Astrocyte of the spinal cord (primary cell): ENCODE measurements around the gene CCDC6.

Experiments
- DNase-seq: peaks from one replicate; pipeline ENCODE4 v3.0.0; 2011; ENCODE audit warnings: low read depth, low spot score
- H3K4me3 ChIP-seq: 2 replicates; pipeline ENCODE4 v1.5.1; 2011; ENCODE audit warnings: low read depth, mild to moderate bottlenecking, low read length, moderate library complexity
- in situ Hi-C: cut with HindIII; loops from 2 replicates; pipeline ENCODE4 v1.10.0; 2017; ENCODE audit warnings: low sequenced_read_pairs
- TF ChIP-seq, protein P1 (sequence below): IDR thresholded peaks from 2 replicates; pipeline ENCODE4 v1.5.1; 2012; ENCODE audit warnings: low read depth, mild to moderate bottlenecking, low read length, inconsistent platforms

CCDC6 gene

DNA sequence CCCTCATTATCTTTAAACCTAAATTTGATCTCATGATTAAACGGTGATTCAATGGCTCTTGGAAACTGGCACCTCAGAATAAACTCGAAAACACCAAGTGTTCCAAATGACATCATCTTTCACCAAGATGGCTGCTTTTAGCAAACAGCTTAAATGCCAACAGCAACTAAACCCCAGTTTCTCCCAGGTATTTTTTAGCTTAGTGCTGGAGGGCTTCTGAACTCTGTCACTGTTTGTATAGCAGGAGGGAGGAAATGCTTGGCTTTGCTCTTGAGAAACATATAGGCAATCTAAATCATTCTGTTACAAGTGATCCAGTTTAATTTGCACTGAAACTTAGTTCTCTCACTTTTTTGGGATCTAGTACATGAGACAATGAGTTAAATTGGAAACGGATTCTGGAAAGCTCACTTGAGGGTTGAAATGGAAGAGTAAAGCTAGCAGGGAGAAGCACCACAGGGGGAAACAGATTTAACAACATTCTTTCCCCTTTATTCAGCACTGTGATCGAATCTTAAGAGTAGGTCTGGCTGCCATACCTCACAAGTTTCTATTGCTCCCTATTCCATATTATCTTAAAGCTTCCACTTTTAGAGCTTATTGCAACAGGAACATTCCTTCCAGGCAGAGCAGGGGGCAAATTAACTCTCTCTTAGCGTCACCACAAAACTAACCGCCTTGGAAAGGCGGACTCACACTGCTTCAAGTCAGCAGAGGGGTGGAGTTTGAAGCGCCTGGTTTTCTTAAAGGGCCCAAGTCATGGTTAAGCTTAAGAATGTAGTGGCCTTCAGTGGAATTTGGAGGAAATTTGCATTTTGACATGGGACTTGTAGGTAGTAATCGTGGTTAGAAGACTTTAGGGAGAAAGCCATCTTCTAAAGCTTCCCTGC is 1.8 kb upstream of the CCDC6 start:
- H3K4me3 ChIP-seq, result peak overlapping the region; percentile 42
- in situ Hi-C loops, result no loop called here
- peak; percentile 96 for DNase-seq
- TF ChIP-seq, protein P1, sequence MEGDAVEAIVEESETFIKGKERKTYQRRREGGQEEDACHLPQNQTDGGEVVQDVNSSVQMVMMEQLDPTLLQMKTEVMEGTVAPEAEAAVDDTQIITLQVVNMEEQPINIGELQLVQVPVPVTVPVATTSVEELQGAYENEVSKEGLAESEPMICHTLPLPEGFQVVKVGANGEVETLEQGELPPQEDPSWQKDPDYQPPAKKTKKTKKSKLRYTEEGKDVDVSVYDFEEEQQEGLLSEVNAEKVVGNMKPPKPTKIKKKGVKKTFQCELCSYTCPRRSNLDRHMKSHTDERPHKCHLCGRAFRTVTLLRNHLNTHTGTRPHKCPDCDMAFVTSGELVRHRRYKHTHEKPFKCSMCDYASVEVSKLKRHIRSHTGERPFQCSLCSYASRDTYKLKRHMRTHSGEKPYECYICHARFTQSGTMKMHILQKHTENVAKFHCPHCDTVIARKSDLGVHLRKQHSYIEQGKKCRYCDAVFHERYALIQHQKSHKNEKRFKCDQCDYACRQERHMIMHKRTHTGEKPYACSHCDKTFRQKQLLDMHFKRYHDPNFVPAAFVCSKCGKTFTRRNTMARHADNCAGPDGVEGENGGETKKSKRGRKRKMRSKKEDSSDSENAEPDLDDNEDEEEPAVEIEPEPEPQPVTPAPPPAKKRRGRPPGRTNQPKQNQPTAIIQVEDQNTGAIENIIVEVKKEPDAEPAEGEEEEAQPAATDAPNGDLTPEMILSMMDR, result no peak

DNA sequence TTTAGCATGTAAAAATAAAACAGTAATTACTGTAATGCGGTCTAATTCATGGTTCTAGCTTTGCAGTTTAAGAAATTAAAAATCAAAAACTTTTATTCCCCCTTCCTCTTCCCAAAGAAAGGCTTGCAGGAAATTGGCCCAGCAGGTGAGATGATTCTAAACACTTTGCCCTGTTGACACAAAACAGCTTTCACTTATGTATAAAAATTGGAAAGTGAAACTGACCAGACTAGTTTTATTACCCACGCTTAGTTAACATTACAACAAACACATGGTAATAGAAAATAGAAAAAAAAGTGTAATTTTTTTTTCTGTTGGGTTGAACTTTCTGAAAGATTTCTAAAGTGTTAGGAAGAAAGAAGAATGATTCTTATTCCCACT is 1.2 kb upstream of the CCDC6 start:
- peak overlapping the region; percentile 42 for H3K4me3 ChIP-seq
- in situ Hi-C loops, result no loop called here
- DNase-seq, result no peak
- TF ChIP-seq, protein P1, result no peak

DNA sequence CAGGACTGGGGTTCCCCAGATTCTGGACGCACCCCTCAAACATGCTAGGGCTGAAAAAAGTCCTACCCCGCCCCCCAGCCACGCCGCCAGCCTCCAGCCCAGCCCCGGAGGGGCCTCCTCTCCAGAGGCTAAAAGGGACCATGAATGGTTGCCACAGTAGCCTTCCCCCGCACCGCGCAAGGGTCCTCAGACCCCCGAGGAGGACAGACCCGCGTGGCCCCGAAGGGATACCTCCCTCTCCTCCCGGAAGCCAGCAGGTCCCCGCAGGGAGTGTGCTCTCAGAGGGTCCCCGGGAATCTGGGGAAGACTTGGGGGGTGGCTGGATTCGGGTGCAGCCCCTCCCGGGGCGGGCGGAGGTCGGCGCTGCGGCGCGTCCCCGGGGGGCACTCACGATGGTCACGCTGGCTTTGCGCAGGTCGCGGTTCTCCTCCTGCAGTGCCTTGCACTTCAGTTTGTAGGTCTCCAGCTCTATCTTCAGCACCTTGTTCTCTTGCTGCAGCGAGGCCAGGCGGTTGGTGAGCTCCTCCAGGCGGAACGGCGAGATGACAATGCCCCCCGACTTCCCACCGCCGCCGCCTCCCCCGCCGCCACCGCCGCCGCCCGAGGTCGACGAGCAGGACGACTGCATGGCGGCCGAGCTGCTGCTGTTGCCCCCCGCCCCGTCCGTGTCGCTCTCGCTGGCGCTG is 482 bp downstream of the CCDC6 start:
- TF ChIP-seq, protein P1, result no peak
- DNase-seq, result no peak
- peak overlapping the region; percentile 78 for H3K4me3 ChIP-seq

DNA sequence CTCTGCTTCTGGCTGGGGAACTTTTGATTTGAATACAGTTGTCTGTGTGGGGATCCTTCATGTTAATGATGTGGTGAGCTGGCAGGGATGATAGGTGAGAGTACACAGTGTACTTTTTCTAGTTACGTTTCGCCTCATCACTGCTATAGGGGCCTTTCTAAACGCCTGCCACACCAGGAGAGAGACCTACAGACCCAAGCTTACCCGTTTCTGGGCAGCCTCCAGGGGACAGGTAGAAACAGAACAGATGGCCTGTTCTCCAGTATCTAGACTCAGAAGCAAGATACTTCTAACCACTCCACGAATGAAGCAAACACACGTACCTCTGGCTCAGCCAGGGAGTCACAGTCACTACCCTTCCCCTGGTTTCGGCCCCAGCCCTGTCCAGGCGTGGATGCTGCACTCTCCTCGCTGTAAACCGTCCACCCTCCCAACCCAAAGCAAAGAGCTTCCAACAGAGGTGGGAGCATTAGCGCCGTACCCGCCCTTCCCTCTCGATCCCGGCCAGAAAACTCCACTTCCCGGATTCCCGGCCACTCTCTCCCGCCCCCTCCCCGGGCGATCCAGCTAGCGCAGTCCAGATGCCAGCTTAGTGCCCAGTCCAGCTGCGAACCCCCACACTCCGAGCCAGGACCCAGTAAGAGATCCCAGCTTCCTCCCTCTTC is 1.2 kb downstream of the CCDC6 start:
- in situ Hi-C loops, result no loop called here
- TF ChIP-seq, protein P1, result no peak
- peak overlapping the region; percentile 78 for H3K4me3 ChIP-seq
- no peak for DNase-seq

More for the DNA sequence above, 482 bp downstream of the CCDC6 start:
- in situ Hi-C loops, result no loop called here

DNA sequence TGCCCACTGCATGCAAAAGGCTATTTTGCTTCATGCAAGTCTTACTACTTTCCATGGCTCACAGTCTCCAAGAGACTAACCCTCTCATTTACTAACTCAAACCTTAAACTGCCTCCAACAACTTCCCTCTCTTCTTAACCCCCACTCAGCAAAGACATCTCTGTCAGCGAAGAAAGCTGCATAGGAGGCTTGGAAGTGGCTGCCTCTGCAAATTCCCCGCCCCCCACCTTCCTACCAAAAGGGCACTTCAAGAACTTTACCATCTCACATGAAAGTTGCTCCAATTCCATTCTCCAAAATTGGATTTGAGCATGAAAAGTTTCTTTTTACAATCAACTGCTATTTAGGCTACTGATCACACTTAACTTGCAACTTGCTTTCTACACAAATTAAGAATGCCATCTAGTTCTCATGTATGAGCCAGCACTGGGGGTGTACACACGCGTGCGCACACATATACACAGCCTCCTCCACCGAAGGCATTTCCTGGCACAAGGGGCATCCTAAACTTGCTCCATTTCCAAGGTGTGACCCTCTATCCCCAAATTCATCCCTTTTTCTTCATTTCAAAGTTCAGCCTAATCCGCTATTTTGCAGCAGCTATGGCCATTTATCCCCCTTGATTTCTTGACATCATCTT is 1.8 kb downstream of the CCDC6 start:
- no peak for DNase-seq
- H3K4me3 ChIP-seq, result peak overlapping the region; percentile 78
- TF ChIP-seq, protein P1, result no peak
- in situ Hi-C loops, result no loop called here

DNA sequence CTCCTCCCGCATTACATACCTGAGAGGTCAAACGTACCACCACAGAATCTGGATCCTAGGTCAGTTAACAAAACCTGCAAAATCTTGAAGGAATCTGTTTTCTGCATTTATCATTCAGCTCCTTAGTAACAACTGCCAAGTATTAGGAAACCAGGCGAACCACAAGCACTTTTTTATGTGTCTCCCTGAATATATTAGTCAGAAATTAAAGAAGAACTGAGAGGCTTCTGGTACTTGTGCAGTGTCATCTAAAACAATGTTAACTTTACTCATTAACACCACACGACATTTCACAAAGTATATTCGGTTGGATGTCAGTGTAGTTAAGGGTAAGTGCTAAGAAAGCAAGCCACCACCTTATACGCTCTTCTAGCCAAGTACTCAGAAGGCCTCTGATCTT is 2.5 kb downstream of the CCDC6 start:
- TF ChIP-seq, protein P1, result no peak
- peak; percentile 17 for DNase-seq
- no peak overlapping the region for H3K4me3 ChIP-seq
- in situ Hi-C loops, result no loop called here
